Measurements from ENCODE around the gene RBMX.
"Not testable (repeated sequence)": the region's sequence is repeated elsewhere in the genome, so short reads cannot be mapped to it uniquely, and the experiment has no call there.

The RBMX gene

DNA sequence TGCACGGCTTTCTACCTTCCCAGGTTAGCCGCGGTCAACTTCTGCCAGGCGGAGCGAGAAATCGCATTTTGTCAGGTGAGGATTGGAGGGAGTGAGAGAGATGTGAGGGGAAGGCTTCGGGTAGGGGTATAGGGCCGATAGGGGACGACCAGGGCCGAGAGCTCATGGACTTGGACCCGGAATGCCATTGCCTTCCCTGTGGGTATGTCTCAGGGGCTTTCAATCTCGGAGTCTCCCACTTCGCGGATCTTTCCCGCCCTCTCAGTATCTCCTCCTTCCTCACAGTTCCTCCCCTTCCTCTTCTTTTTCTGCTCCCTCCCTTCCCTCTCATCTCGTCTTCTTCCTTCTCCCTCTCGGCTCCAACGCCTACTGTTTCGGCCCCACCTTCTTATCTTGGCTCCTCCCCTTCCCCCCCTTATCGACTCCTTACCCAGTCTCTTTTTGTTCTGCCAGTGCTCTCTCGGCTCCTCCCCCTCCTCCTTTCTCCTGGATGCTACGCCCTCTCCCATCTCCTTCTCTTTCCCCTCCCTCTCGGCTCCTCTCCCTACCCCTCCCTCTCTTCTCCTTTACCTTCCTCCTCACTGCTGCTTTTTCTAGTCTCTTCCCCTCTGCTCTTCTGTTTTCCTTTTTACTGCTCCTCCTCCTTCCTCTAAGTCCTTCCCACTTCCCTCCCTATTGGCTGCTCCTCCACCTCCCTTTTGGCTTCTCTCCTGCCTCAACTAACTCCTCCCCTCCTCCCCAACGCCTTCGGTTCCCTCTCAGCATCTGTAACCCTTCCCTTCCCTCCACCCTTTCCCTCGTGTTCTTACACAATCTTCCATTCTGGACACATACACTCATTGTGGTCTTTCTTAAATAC is 29.4 kb upstream of the RBMX start:
- TF ChIP-seq, protein P1, sequence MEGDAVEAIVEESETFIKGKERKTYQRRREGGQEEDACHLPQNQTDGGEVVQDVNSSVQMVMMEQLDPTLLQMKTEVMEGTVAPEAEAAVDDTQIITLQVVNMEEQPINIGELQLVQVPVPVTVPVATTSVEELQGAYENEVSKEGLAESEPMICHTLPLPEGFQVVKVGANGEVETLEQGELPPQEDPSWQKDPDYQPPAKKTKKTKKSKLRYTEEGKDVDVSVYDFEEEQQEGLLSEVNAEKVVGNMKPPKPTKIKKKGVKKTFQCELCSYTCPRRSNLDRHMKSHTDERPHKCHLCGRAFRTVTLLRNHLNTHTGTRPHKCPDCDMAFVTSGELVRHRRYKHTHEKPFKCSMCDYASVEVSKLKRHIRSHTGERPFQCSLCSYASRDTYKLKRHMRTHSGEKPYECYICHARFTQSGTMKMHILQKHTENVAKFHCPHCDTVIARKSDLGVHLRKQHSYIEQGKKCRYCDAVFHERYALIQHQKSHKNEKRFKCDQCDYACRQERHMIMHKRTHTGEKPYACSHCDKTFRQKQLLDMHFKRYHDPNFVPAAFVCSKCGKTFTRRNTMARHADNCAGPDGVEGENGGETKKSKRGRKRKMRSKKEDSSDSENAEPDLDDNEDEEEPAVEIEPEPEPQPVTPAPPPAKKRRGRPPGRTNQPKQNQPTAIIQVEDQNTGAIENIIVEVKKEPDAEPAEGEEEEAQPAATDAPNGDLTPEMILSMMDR (conservative IDR thresholded peaks at IDR 0.05; ENCODE audit: low read depth) = no peak
- H3K27ac ChIP-seq = peak overlapping the region; percentile 91
- ChIA-PET CTCF (no interaction called here), POLR2A (ENCODE audit: low non-redundant PET) (no interaction called here)
- peak; percentile 90 for DNase-seq (ENCODE audit: low spot score)

DNA sequence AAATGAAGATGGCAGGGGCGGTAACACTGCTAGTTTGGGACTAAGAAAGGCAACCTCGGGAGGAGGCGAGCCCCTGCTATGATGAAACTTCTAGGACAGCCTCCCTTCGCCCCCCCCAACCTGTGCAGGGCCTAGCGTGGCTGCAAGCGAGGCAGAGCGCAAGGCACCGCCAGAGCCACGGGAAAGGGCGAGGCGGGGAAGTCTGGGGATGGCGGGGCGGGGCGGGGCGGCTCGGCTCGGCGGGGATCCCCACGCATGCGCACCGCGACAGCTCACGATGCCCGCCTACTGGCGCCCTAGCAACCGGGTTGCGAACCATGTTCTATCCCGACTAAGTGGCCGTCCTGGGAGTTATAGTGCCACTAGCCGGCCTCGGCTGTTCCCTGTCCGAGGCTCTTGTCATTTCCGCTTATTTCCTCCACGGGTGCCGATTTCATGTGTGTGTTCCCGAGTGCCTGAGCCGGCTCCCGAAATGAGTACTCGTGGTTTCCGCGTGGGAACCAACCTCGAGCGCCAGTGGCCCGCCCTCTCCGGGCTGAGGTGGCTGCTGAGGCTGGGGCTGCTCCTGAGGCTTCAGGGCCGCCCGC is 28.7 kb upstream of the RBMX start:
- H3K27ac ChIP-seq = peak overlapping the region; percentile 91
- ChIA-PET CTCF (no interaction called here), POLR2A (ENCODE audit: low non-redundant PET) (interaction anchor here (0.6 kb wide), 1 partner anchor 134 kb away, joined by 8 read pairs; no protein-coding TSS in a partner anchor)
- DNase-seq (ENCODE audit: low spot score) = peak; percentile 84
- TF ChIP-seq, protein P1 (conservative IDR thresholded peaks at IDR 0.05; ENCODE audit: low read depth) = no peak

DNA sequence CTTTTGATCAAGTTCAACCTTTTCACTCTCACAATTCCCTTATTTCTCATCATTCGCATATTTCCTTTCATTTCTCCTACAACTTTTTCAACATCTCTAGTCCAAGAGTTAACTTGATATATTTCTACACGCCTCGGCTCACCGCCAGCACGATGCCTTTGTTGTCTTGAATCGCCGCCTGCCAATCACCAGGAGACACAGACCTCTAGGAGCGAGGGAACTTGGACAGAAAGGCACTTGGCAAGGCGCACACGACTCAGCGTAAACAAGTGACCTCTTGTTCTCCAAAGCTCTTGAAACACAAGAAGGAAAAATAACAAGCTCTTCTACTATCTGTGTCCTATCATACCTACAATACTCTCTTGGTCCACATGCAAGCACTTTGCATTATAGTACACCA is 27.1 kb upstream of the RBMX start:
- ChIA-PET POLR2A (ENCODE audit: low non-redundant PET) (no interaction called here), CTCF (no interaction called here)
- no peak for DNase-seq (ENCODE audit: low spot score)
- TF ChIP-seq, protein P1 (conservative IDR thresholded peaks at IDR 0.05; ENCODE audit: low read depth) = no peak
- H3K27ac ChIP-seq = no peak overlapping the region

DNA sequence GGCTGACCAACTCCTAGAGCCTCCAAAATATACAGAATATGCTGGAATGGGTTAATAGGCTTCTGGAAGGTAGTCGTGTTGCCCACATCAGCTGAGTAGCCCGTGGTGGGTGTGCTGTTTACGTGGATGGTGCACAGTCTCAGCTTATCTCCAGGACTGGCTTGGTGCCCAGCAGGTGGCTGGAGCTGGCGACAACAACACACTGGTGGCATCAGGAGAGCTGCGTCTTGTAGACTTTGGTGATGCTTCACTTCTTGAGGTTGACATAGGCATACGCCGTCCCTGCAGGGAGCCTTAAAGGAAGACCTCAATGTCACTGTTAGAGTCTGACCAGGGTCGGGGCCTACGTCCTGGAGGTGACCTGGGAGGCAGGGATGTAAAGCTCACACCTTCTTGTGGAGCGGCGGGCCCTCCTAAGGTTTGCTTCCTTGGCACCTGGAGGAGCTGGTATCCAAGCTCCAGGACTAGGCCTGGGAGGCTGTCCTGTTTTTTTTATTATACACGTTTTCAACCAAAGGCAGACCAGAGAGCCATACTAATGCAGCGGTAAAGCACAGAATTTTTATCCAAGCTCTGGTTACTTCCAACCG is 26.5 kb upstream of the RBMX start:
- no peak overlapping the region for H3K27ac ChIP-seq
- TF ChIP-seq, protein P1 (conservative IDR thresholded peaks at IDR 0.05; ENCODE audit: low read depth) = no peak
- ChIA-PET CTCF (no interaction called here), POLR2A (ENCODE audit: low non-redundant PET) (no interaction called here)
- no peak for DNase-seq (ENCODE audit: low spot score)

DNA sequence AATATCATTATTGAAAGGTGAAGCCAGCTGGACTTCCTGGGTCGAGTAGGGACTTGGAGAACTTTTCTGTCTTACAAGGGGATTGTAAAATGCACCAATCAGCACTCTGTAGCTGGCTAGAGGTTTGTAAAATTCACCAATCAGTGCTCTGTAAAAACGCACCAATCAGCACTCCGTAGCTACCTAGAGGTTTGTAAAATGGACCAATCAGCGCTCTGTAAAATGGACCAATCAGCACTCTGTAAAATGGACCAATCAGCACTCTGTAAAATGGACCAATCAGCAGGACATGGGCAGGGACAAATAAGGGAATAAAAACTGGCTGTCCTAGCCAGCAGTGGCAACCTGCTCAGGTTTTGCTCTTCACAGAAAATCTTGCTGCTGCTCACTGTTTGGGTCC is 23.5 kb upstream of the RBMX start:
- POLR2A ChIA-PET (ENCODE audit: low non-redundant PET); H3K27ac ChIP-seq; DNase-seq (ENCODE audit: low spot score); CTCF ChIA-PET: not testable (repeated sequence)

DNA sequence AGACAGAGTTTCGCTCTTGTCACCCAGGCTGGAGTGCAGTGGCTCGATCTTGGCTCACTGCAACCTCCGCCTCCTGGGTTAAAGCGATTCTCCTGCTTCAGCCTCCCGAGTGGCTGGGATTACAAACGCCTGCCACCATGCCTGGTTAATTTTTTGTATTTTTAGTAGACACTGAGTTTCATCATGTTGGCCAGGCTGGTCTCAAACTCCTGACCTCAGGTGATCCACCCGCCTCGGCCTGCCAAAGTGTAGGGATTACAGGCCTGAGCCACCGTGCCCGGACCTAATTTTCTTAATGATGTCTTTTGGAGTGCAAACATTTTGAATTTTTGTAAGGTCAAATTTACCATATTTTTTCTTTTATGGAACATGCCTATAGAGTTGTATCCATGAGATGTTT is 19.5 kb upstream of the RBMX start:
- DNase-seq (ENCODE audit: low spot score); CTCF ChIA-PET; H3K27ac ChIP-seq; POLR2A ChIA-PET (ENCODE audit: low non-redundant PET): not testable (repeated sequence)

DNA sequence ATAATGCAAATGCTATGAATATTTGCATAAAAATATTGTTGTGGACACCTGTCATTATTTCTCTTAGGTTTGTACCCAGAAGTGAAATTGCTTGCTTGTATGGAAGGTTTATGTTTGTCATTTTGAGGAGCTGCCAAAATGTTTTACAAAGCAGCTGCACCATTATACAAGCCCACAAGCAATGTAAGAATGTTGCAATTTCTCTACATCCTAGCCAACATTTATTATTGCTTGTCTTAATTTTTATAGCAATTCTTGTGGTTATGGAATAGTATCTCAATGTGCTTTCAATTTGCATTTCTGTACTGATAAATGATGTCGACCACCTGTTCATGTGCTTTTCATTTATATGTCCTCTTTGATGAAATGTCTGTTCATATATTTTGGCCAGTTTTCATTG is 18.7 kb upstream of the RBMX start:
- ChIA-PET CTCF (no interaction called here), POLR2A (ENCODE audit: low non-redundant PET) (no interaction called here)
- no peak for DNase-seq (ENCODE audit: low spot score)
- TF ChIP-seq, protein P1 (conservative IDR thresholded peaks at IDR 0.05; ENCODE audit: low read depth) = no peak
- no peak overlapping the region for H3K27ac ChIP-seq

DNA sequence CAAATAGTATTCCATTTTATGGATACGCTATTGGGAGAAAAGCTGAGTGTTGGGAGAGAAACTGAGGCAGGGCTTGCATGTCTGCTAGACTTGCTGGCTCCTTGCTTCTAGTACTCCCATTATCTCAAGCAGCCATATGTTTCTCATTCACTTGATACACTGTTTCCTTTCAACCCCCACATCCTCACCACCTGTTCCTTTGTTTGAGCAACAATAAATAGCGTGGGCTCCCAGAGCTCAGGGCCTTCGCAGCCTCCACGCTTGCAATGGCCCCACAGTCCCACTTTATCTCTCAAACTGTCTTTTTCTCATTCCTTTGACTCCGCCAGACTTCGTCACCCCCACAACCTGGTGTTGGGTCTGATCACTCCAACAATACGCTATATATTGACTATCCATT is 18.2 kb upstream of the RBMX start:
- POLR2A ChIA-PET (ENCODE audit: low non-redundant PET); H3K27ac ChIP-seq; CTCF ChIA-PET; DNase-seq (ENCODE audit: low spot score): not testable (repeated sequence)

All from RWPE1 (cell line).